ENCODE data around the gene CEP63.

GRCh38 chr3:134610432-134611385 lies 124.9 kb downstream of the CEP63 start:
- TF ChIP-seq EZH2phosphoT487 (IDR thresholded peaks at IDR 0.05; ENCODE audit: low read depth) (no peak), CTCF (IDR thresholded peaks at IDR 0.05; ENCODE audit: low read depth, low read length) (no peak)

Data from OCI-LY3 (cell line).